Measurements from ENCODE around the gene MPC2. TPM values are rescaled to one million over a fixed set of nuclear protein-coding genes. Genes with fewer than 3 reads are reported as not detected.

MPC2 gene
- total RNA-seq, 1 donor from 2014 or later = 45.6 TPM

Other genes starting within 250 kb of the MPC2 start
- 17.0 TPM in 2 replicates for gene MPZL1, start 215.1 kb downstream of the MPC2 start, total RNA-seq
- gene ADCY10, start 22.9 kb downstream of the MPC2 start, total RNA-seq = 0.14 and 0.16 TPM in 2 replicates
- gene DCAF6, start 389 bp downstream of the MPC2 start, total RNA-seq = 21.0 and 25.1 TPM in 2 replicates
- 0.30 and 0.36 TPM in 2 replicates for gene GPR161, start 199.9 kb upstream of the MPC2 start, total RNA-seq
- 41.7 and 43.0 TPM in 2 replicates for gene TIPRL, start 241.9 kb upstream of the MPC2 start, total RNA-seq

Measured in T-helper 2 cell treated with Interferon-gamma antibody and Interleukin-4, amounts not matched to agents 100 ng/mL and 5 ng/mL, for 36 hours (primary cell).